Measurements from ENCODE around the gene SLC25A52.

The SLC25A52 gene

DNA sequence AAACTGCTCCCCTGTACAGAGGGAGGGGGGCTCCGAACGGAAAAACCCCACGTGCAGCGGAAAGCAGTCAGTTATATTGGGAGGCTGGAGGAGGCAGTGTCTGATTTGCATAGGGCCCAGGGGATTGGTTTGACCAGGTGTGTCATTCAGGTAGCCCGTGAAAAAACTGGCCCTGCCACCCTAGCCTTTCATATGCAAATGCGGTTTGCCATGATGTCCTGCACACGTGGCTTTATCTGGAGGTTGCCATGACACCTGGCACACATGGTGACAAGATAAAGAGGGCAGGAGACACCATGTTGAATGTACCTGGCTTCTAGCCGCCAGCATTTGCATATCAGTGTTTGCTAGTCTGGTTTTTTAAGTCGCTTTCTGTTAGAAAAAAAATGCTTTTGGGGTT, 20.5 kb downstream of the SLC25A52 start:
- Histone ChIP-seq H3K4me3 (IDR thresholded peaks at IDR 0.05; ENCODE audit: insufficient read depth, low read depth, low read length) (no peak overlapping the region), H4K20me1 (ENCODE audit: insufficient read depth) (no peaks in the 10 kb centered on the region), H3K4me1 (ENCODE audit: low read depth, poor library complexity, severe bottlenecking) (no peaks in the 10 kb centered on the region), H2AFZ (ENCODE audit: low read depth) (no peak overlapping the region), H3K36me3 (ENCODE audit: insufficient read depth) (no peaks in the 10 kb centered on the region), H3K9ac (no peak overlapping the region), H3K4me2 (no peak overlapping the region), H3K79me2 (ENCODE audit: insufficient read depth, low read depth) (no peaks in the 10 kb centered on the region), H3K27me3 (ENCODE audit: insufficient read depth, low read depth) (no peaks in the 10 kb centered on the region), H3K27ac (no peak overlapping the region)
- TF ChIP-seq, protein P1, sequence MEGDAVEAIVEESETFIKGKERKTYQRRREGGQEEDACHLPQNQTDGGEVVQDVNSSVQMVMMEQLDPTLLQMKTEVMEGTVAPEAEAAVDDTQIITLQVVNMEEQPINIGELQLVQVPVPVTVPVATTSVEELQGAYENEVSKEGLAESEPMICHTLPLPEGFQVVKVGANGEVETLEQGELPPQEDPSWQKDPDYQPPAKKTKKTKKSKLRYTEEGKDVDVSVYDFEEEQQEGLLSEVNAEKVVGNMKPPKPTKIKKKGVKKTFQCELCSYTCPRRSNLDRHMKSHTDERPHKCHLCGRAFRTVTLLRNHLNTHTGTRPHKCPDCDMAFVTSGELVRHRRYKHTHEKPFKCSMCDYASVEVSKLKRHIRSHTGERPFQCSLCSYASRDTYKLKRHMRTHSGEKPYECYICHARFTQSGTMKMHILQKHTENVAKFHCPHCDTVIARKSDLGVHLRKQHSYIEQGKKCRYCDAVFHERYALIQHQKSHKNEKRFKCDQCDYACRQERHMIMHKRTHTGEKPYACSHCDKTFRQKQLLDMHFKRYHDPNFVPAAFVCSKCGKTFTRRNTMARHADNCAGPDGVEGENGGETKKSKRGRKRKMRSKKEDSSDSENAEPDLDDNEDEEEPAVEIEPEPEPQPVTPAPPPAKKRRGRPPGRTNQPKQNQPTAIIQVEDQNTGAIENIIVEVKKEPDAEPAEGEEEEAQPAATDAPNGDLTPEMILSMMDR (conservative IDR thresholded peaks at IDR 0.05; ENCODE audit: low read depth, low read length), result no peak

DNA sequence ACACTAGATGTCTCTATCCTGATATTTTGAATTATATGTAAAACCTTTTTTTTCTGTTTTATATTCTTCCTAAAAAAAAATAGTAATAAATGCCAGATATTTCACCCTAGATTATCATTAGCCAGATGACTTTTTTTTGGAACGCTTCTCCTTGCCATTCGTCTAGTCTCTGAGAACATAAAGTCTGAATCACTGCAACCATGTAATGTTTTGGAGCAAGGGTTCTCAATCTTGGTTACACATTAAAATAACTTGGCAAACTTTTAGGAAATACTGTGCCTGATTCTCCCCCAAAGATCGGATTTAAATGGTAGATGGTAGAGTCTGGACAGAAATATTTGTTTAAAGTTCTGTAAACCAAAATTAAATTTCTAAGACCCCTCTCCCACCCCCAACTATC, 21.0 kb downstream of the SLC25A52 start:
- Histone ChIP-seq H3K27ac (no peak overlapping the region), H3K4me3 (IDR thresholded peaks at IDR 0.05; ENCODE audit: insufficient read depth, low read depth, low read length) (no peak overlapping the region), H4K20me1 (ENCODE audit: insufficient read depth) (no peaks in the 10 kb centered on the region), H3K9ac (no peak overlapping the region), H2AFZ (ENCODE audit: low read depth) (no peak overlapping the region), H3K4me2 (no peak overlapping the region), H3K4me1 (ENCODE audit: low read depth, poor library complexity, severe bottlenecking) (no peaks in the 10 kb centered on the region), H3K79me2 (ENCODE audit: insufficient read depth, low read depth) (no peaks in the 10 kb centered on the region), H3K36me3 (ENCODE audit: insufficient read depth) (no peaks in the 10 kb centered on the region), H3K27me3 (ENCODE audit: insufficient read depth, low read depth) (no peaks in the 10 kb centered on the region)
- TF ChIP-seq, protein P1 (conservative IDR thresholded peaks at IDR 0.05; ENCODE audit: low read depth, low read length), result no peak

DNA sequence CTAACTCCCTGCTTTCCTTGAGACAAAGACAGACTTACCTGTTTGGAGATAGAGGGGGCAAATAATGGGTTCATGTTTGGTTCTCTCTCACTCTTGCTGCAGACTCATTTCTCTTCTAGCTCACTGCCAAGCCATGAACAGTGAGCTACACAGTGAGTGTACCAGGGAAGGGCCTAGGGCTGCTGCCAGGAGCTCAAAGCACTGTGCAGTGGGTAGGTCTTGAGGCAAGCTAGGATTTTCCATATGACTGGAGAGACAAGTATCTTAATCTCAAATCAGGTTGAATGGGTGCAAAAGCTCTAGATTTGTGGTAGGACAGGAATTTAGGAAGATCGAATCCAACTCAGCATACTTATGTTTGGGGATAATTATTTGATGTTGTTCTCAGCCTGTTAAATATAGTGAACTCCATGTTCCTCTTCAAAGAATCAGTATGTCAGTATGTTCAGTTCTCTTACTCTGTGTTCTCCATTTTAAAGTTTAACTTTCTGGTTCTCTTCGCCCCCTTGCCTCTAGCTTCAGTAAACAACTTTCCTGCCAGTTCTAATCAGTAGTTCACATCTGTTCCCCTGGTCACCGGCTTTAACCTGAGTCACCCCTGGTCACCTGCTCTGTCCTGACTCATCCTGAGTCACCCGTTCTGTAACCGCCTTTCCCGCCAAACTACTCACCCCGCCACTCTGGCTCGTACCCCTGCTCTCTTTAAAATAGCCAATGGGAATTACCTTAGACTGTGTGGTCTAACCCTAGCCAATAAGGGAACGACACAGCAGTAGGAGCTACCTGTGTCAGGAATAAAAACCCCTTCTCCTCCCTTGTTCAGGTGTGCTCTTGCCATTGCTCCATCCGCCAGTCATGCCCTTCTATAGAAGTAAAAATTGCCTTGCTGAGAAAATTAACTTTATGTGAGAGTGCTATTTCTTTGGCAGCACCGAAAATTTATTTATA, 21.9 kb downstream of the SLC25A52 start:
- no peaks in the 10 kb centered on the region for H3K4me1 ChIP-seq (ENCODE audit: low read depth, poor library complexity, severe bottlenecking)
- no peaks in the 10 kb centered on the region for H3K27me3 ChIP-seq (ENCODE audit: insufficient read depth, low read depth)
- no peaks in the 10 kb centered on the region for H3K36me3 ChIP-seq (ENCODE audit: insufficient read depth)
- no peak overlapping the region for H3K4me3 ChIP-seq (IDR thresholded peaks at IDR 0.05; ENCODE audit: insufficient read depth, low read depth, low read length)
- TF ChIP-seq, protein P1 (conservative IDR thresholded peaks at IDR 0.05; ENCODE audit: low read depth, low read length), result no peak
- no peak overlapping the region for H3K4me2 ChIP-seq
- H4K20me1 ChIP-seq (ENCODE audit: insufficient read depth), result no peaks in the 10 kb centered on the region
- no peak overlapping the region for H3K27ac ChIP-seq
- no peak overlapping the region for H3K9ac ChIP-seq
- H2AFZ ChIP-seq (ENCODE audit: low read depth), result no peak overlapping the region
- no peaks in the 10 kb centered on the region for H3K79me2 ChIP-seq (ENCODE audit: insufficient read depth, low read depth)

DNA sequence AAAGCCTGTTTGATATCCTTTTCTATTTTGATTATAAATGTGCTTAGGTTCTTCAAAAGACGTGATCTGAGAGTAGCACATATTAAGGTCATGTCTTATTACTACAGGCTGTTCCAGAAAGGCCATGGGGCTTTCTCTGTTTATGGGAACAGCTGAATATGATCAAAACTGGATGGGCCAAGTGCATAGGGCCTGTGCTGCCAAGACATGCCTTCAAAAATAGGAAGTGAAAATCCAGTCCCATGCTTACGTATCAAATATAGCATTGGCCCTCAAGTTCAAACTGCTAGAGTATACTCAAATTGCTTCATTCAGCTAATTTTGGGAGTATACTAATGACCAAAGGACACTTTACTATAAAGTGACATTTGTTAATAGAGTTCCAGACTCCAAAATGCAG, 24.1 kb downstream of the SLC25A52 start:
- no peak overlapping the region for H2AFZ ChIP-seq (ENCODE audit: low read depth)

More for the DNA sequence above, 24.1 kb downstream of the SLC25A52 start:
- Histone ChIP-seq H3K9ac (no peak overlapping the region), H3K27me3 (ENCODE audit: insufficient read depth, low read depth) (no peaks in the 10 kb centered on the region), H3K4me3 (IDR thresholded peaks at IDR 0.05; ENCODE audit: insufficient read depth, low read depth, low read length) (no peak overlapping the region), H3K79me2 (ENCODE audit: insufficient read depth, low read depth) (no peaks in the 10 kb centered on the region), H3K4me2 (no peak overlapping the region), H3K27ac (no peak overlapping the region), H3K36me3 (ENCODE audit: insufficient read depth) (no peaks in the 10 kb centered on the region), H3K4me1 (ENCODE audit: low read depth, poor library complexity, severe bottlenecking) (no peaks in the 10 kb centered on the region), H4K20me1 (ENCODE audit: insufficient read depth) (no peaks in the 10 kb centered on the region)
- TF ChIP-seq, protein P1 (conservative IDR thresholded peaks at IDR 0.05; ENCODE audit: low read depth, low read length), result no peak
